ENCODE data around the gene FOXP1.
"Not testable (repeated sequence)": the region's sequence is repeated elsewhere in the genome, so short reads cannot be mapped to it uniquely, and the experiment has no call there.

Gene FOXP1

DNA sequence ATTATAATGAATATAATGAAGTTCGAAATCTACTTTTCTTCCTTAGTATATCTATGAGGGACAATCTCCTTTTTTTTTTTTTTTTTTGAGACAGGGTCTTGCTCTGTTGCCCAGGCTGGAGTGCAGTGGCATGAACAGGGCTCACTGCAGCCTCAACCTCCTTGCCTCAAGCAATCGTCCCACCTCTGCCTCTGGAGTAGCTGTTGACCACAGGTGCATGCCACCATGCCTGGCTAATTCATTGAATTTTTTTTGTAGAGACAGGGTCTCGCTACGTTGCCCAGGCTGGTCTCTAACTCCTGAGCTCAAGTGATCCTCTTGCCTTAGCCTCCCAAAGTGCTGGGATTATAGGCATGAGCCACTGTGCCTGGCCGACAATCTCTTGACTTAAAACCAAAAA, 607.5 kb downstream of the FOXP1 start:
- DNase-seq (ENCODE audit: low spot score): not testable (repeated sequence)

DNA sequence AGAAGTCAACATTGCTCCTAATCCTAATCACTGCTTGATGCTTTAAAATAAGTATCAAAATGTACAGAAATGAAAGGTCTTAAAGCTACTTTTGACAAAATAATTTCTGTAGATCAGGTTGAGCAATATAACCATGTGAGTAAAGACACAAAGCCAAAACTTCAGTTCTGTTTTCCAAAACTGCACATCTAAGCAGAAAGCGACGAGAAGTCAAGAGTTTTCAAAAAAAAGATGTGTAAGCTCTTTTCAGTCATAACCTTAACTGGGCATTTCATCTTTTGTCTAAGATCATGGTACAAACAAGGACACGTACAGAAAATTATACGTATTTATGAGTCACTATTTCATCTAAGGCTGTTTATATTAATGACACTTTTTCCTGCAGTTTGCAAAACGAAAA, 608.8 kb downstream of the FOXP1 start:
- no peak for DNase-seq (ENCODE audit: low spot score)

DNA sequence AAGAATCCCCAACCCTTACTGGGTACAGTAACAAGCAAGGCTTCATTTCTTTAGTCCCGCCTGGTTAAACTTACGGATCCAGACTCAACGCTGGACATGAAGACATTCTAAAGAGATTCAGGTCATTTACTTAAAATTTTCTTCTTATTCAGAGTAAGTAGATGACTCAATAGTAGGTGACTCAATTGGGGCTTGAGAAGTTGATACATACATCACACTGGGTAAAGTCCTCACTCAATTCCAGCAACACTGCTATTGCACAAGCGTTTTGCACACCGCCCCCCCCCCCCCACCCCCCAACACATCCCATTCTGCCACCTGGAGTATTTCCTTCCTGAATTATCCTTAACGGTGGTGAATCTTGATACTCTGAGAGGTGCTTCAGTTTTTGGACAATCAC, 610.0 kb downstream of the FOXP1 start:
- no peak for DNase-seq (ENCODE audit: low spot score)

DNA sequence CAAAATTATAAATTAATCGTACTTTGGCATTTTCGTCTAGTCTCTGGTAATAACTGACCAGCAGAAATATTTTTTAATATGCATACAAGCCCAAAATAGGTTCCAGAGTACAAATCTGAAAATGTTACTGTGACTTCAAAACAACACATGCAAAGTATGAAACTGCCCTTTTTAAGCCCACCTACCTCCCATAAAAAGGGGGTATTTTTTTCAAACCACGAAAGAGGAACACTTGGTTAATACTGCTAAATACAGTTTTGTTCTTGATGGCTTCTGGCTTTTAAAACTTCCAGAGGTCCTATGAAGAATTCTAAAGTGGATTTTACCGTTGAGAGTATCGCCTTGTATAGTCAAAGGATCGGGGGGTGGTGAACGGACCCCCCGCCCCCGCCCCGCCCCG, 610.7 kb downstream of the FOXP1 start:
- DNase-seq (ENCODE audit: low spot score): no peak

DNA sequence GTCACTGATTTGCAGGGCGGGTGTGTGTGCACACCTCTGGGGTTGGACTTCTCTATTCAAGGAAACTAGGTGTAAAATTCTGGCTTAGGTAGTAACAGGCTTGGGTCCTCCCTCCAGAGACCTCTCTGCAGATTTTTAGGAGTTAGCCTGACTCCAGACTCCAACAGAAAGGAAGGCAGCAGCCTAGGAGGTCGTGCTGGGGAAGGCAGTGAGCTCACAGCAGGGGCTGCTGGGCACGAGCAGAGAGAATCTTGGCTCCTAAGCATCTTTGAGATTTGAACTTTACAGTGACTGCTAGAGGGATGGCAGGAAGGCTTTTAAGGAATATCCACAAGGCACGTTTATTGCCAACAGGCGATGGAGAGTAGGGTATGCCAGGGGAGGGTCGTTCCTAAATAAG, 612.6 kb downstream of the FOXP1 start:
- no peak for DNase-seq (ENCODE audit: low spot score)

DNA sequence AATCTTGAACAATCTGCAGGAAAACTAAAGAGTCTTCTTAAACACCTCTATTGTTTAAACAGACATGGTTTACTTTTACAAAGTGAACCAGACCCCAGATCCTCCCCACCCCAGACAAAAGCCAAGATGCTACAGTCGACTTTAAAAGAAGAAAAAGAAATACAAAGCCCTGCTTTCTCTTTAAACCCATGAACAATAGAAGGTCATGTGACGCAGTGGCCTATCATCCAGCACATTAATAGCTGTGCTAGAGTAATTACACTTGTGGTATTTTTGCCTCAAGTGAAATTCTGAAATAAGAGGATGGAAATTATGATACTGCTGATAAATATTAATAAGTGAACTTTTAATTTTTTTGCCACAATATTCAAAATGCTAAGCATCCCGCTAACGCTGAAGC, 613.4 kb downstream of the FOXP1 start:
- no peak for DNase-seq (ENCODE audit: low spot score)

DNA sequence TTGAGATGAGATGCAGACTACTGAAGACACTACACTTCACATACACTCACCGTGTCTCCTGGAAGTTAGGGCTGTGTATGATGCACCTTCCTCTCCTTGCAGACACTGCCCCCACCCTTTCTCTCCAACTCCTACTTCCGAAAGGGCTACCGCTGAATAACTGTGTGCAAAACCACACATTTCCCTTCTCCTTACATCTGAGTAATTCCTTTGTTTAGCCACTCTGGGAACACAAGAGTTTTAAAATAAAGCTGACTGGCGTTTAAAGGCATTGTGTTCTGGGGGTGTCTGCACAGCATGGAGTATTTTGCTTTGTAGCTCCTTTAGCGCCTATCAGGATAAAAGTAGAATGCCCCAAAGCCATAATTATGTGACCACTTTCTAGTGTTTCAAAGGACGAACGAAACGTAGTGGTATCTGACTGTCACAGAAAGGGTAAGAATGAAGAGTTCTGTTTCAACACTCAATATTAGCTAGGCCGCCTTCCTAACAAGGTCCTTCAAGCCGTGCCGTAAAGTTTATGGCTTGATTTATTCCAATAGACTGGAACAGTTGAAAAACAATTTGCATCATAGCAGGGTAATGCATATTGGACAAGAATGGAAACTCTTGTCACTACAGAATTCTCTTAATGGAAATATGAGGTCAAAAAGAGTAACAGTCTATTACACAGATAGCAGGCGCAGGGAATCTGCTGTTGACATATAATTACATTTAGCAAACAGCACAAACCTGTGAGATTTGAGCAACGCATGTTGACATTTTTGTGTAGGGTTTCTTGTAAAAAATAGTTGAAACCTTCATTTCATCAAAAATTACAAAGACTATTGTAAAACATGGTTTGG, 619.9 kb downstream of the FOXP1 start:
- no peak for DNase-seq (ENCODE audit: low spot score)

DNA sequence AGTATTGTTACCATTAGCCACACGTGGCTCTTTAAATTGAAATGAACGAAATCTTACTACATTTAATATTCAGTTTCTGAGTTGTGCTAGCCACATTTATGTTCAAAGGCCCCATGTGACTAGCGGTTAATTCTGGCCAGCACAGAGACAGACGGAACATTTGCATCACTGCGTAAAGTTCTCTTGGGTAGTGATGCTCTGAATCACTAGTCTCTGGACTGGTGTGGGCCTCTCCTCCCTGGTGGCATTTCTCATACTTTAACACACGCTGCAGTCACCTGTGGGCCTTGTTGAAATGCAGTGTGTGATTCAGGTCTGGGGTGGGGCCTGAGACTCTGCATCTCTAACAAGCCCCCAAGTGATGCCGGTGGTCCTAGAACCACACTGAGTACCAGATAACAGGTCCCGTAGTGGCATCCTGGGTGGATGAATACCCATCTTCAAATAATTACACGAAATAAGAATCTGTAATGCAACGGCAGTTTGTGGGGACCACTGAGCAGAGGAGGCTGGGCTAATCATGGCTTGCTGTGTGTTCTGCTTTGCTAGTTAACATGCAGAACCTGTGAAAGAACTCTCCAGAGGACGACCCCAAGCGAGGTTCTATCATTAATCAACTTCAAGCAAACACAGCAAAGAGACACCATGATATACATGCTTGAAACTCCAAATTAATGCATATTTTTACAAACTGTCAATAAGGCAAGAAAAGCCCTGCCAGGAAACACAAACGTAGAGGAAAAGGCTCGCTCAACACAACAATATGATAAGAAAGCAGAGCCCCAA, 623.8 kb downstream of the FOXP1 start:
- no peak for DNase-seq (ENCODE audit: low spot score)

DNA sequence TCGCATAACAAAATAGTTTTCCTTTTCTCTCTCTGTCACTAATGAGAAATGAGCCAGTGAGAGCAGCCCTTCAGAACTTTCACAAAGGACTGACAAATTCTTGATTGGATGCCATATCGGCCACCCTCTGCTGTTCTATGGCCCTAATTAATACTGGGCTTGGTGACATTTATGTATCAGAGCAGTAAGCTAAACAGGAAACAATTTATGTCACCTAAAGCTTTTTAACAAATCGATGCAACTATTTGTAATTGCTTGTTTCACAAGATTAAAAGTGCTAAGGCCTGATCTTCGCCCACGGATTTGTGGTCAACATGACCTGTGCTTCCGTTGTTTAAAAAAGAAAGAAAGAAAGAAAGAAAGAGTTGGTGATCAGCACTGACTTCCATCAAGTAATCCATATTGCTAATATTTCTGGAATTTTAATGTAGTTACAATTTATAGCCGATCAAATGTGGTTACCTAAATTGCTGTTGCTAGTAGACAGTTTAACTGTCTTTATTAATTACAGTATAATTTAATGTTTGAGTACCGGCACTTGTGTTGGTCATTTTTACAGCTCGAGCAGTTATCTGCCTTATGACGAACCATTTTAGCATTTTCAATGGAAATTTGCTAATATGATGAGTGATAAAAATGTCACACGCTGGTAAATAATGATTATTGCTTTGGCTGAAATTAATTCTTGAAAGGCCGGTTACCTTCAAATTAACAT, 631.3 kb downstream of the FOXP1 start:
- DNase-seq (ENCODE audit: low spot score): no peak

DNA sequence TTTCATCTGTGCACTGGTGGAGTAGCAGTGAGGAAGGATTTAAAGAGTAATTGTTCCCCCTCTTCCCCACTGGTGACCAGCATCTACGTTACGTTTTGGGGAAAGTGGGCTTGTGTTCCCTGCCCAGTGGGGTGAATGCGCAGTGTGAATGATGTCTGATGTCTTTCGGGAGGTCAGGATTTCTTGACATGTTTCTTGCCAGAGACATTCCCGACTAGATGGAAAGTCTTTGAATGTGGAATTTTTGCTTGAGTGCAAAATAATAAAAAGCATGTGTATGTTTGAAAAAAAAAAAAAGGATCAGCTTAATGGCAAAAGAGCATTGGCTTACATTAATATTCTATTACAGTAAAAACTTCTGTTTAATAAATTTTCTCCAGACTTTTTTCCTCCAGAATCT, 632.2 kb downstream of the FOXP1 start:
- no peak for DNase-seq (ENCODE audit: low spot score)

DNA sequence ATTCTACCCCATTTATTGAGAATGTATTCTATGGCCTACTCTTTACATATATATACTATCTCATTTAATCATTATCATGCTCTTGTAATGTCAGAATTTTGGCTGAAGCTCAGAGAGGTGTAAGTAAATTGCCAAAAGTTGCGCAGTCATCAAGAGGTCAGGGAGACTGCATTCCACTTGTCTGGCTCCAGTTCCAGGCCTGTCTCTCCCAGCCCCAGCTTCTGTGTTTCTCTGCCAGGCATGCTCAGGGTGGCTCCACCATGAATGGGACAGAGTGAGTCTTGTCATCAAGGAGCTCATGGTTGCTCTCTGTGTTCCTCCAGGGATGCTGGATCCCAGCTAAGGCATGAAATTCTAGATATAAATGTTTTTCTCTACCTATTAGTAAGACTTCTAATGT, 635.9 kb downstream of the FOXP1 start:
- no peak for DNase-seq (ENCODE audit: low spot score)

DNA sequence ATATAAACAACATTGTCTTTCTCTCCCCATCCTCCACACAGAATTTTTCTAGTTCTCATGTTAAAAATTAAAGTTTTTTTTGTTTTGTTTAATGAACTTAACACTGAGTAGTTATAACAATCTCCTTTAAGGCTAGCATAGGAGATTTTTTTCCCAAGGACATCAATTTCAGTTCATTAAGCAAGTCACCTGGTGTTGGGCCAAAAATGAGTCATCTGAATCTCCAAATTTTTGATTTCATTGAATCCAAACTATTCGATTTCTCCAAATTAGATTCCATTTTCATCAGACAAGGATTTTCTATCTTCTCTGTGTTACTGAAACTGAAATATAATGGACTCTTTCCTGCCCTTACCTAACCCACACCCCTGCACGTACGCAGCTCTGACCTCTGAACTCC, 639.6 kb downstream of the FOXP1 start:
- DNase-seq (ENCODE audit: low spot score): no peak

DNA sequence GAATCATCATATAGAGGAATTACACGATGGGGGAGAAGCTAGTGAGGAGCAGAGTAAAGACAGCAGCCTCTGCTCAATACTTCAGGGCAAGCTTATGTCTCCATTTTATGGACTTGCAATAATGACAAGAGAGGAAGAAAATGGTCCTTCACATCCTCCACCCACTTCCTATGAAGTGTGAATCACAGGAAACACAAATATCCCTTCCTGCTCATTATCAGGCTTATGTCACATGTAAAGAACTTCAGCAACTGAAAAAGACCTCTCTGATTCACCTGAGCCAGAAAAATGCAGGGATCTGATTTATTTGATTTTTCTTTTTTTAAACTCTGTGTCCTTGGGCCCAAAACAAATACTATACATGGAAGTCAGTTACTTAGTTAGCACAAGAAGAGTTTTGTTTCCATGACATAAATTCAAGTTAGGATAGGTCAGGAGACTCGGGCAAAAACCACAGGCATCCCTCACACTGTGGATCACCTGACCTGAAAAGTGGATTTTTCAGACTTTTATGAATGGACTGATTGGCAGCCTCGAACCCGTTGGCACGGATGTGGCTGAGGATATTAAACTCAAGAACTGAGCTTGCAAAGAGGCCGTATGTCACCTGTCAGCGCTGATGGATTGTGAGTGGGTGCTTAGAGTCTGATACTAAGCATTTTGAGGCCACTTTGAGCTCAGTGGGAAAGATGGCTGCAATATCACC, 650.3 kb downstream of the FOXP1 start:
- DNase-seq (ENCODE audit: low spot score): no peak

DNA sequence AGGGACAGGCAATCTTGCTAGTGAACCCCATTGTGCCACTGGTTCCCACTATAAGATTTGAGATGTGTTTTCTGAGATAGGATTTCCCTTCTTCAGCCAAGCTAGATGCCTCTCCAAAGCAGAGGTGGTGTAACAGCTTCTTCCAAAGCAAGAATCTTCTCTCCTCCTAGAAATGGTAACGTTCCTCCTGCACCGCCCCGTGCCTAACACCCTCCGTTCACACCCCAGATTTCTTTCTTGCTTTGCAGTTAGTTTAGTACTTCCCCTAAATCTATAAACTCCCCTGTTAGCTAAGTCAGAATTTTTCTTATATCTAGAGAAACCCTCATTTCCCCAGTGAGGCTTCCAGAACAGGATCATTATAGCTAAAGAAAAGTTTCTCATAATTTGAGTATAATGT, 653.5 kb downstream of the FOXP1 start:
- no peak for DNase-seq (ENCODE audit: low spot score)

DNA sequence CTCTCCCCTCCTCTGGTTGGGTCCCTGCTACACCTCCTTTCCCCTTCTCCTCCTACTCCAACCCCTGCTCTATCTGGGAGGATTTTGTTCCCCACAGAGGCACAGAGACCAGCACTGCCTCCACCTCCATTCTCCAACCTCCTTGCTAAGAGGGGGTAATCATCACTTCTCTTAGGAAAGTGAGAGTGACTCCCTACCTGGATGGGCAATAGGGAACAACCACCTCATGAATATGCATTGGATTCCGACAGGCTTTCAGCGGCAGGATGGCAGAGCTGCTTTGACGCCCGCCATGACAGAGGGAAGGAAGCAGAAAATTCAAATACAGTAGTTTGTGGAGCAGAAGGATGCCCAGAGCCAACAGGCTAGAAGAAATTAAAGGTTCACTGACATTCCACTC, 656.3 kb downstream of the FOXP1 start:
- DNase-seq (ENCODE audit: low spot score): no peak

DNA sequence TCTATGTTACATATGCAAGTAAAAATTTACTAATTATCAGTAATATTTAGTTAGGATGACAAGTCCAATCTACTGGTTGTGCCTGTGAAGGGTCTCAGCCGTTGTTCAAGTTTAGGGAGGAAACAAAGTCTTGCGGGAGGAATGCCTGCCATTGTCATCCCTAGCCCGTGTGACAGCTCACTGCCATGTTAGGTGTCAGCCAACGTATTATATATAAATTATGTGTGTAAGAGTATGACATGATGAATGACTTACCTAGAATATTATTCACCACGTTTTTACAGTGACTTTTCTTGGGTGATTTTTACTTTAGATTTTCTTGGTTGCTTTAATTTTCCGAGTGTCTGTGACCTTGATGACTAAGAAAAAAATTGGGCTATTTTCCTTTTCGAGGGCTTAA, 656.7 kb downstream of the FOXP1 start:
- no peak for DNase-seq (ENCODE audit: low spot score)

DNA sequence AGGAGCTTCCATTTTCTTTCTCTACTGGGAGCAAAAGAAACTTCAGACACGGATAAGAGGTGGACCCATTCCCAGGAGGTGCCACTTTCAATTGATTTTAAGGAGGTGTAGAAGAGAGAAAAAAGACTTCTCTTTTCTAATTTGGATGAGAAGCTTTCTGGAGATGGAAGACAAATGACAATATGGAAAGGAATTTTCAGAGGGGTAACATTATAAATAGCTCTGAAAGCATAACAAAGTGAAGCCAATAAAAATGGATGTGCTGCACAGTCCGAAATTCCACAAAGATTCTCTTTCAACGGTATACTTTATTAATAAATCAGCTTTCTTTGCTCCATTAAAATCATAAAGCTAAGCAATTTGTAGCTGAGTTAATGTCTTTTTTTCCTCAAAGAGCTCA, 663.9 kb downstream of the FOXP1 start:
- no peak for DNase-seq (ENCODE audit: low spot score)

DNA sequence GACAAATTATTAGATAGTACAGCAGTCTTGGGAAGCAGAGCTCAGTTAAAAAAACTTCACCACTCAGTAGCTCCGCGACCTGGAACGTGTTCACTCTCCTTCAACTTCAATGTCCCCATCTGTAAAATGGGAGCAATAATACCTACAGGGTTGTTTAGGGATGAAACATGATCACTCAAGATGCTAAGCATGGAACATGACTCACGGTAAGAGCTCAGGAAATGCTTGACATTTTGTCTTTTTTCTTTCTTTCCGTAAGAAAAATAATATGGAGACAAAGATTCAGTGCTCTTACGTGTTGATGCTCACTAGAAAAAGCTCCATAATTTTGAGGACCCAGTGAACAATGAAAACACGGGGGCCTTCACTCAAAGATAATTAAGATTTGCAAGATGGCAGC, 664.4 kb downstream of the FOXP1 start:
- no peak for DNase-seq (ENCODE audit: low spot score)

DNA sequence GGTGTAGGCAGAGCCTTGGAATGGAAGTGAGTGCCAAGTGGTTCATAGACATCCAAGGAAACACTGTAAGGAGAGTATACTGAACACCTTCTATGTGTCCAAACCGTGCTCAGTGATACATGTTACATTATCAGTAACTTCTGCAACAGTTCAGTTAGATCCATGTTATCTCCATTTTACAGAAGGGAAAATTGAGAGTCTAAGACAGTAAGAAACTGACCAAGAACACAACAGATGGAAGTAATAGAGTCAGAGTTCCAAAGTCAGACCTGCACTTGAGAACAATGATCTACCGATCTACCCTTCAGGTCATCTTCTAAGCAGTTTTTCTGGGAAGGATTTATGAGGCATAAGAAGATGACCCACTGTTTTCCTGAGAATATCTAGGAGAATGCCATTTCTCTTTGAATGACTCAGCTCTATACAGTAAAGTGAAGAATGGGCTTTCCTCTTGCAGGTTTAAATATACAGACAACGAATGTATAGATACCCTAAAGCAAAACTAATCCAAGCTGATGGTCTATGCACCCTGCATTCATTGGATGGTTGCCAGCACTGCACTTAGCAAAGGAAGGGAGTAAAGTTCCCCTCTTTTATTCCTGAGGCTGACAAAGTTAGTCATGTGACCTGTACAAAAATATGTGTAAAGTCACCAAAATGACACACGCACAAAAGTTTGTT, 667.0 kb downstream of the FOXP1 start:
- DNase-seq (ENCODE audit: low spot score): no peak

DNA sequence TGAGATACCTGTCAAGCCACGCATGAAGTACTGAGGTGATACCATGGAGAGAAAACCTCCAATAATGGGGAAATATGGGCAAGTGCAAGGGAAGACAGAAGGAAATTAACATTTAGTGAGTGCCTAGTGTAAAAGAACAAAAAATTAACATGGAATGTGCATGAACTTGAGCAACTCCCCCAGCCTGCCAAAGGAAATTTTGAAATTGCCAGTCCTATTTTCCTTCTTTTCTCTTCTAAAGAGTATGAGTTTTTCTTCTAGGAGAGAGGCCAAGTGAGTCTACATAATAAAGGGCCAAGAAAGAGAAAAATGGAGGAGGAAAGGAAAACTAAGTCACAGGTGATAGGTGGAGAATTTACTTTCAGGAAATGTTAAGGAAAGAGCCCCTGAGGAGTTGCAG, 668.7 kb downstream of the FOXP1 start:
- no peak for DNase-seq (ENCODE audit: low spot score)

DNA sequence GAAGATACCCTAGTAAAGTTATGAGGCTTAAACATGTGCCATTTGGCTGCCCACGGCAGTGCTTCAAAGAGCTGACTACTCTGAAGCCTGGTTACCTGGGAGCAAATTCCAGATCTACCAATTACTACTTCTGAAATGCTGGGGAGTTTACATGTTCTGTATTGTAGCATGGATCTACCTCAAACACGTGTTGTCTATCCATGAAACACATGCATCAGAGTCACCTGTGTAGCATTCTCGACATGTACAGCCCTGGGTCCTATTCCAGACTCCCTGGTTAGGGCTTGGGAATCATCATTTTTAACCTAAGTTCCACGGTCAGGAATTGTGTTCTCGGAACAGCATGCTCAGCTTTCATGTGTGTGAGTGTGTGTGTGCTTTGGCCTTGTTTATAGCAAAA, 671.8 kb downstream of the FOXP1 start:
- DNase-seq (ENCODE audit: low spot score): no peak

DNA sequence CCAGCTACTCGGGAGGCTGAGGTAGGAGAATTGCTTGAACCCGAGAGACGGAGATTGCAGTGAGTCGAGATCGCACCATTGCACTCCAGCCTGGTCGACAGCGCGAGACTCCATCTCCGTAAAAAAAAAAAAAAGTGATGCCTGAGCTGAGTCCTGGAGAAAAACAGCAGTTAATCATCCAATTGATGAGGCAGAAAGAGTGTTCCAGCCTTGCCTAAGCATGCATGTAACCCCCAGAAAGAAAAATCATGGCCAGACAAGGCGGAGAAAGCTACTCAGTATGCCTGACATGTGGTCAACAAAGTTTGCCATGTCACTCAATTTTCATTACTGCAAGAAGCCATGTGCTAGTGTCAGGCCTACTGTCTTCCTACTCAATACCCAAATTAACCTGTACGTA, 678.0 kb downstream of the FOXP1 start:
- no peak for DNase-seq (ENCODE audit: low spot score)
